Activated CD4-positive, CD25-positive, alpha-beta regulatory T cell (primary cell): ENCODE data around the gene CXCR4.

Experiments
- DNase-seq, 4 experiments: peaks; one replicate each; lab custom pipeline; 2025; lab: John Stamatoyannopoulos, UW

The CXCR4 gene

DNA sequence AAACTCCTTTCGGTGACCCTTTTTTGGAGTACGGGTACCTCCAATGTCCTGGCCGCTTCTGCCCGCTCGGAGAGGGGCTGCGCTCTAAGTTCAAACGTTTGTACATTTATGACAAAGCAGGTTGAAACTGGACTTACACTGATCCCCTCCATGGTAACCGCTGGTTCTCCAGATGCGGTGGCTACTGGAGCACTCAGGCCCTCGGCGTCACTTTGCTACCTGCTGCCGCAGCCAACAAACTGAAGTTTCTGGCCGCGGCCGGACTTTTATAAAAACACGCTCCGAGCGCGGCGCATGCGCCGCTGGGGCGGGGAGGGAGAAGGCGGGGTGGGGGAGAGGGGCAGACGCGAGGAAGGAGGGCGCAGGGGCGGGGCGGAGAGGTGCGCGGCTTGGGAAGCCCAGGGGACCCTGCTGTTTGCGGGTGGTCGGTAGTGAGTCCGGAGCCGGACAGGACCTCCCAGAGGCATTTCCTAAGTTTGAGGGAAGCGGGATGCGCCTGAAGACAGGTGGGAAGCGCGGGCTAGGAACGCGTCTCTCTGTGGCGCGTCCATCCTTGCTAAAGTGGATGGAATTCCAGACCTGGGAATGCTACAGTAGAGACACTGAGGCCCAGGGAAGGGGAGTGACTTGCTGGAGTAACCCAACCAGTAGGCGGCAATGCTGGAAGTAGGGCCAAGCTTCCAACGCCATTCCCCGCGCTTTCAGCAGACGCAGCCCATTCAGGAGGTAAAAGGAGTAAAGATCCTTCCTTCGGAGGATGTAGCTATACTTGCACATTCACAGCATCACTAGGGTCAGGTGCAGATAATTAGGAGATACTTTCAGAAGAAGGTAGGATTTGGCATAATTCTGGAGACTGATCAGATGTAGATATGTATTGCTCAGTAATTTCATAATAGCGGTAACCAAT lies at the start of gene CXCR4:
Gene CXCR4, minus strand, starts transcription at position 241 of the 910 bp plus-strand sequence. Its CDS starts 89 bp downstream, at position 152.
- DNase-seq, result peak; percentile 53 to 89 (median 80)

DNA sequence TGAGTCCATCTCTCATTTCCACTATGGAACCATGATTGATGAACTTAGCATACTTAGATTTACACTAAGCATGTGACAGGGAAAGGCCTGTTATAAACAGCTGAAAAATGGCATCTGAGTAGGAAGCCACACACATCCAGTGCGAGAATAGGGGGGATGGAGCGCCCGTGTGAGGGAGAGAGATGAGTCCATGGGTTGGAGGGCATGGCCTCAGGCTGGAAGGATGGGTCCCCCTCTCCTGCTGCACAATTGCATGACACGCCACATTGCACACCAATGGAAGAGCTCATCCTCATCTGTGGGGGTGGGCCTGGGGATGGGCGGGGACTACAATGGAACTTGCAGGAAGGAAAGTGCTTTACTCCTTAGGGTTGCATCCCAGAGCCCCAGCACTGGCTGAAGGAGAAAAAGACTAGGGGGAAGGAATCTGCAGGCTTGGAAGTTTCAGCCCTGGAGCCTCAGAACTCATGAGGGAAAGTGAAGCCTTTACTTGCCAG lies 46.4 kb upstream of the CXCR4 start:
- DNase-seq, result no peak

DNA sequence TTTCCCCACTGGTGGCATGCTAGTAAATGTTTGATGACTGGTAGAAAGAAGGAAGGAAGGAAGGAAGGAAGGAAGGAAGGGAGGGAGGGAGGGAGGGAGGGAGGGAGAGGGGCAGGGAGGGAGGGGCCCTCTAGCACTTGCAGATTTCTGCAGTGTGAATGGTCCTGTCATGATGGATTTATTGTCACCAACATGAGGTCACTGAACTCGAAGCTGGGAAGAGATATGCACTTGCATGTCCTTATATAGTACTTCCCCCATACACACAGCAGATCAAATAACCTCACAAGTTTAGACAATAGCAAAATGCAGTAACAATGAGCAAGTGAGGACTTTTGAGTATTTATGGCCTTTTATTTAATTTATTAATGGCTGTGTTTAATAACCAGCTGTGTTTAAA lies 44.5 kb upstream of the CXCR4 start:
- no peak for DNase-seq

DNA sequence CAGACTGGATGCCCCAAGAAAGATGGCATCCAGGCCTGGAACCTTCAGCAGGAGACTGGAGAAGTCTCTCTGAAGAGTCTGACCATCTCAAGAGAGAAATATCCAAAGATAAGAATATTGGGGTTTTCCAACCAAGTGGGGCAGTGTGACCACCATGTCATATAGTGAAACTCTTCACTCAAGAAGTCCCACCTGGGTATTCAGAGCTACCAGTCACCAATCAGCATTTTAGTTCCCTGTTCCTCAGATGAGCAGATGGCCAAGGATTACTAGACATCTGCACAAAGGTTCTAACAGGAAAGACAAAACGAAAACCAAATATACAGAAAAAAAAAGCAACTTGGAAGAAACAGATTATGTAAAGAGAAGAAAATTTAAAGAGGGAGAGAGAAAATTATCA lies 38.5 kb upstream of the CXCR4 start:
- DNase-seq, result no peak

DNA sequence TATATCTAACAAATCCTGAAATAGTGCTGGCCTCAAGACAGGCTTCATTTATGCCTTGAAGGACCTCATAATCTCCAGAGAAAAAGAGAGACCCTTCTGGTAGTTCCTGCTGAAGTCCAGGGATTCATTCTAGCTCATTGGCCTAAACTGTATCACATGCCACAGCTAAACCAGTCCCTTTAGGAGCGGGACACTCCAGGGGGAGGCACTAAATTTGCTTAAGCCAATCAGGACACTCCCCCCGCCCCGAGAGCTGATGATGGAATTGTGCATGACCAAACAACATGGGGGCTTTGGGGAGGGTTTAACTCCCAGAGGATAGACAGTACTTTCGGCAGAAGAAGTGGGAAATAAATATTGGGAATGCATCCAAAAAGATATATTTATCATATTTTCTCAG lies 36.4 kb upstream of the CXCR4 start:
- no peak for DNase-seq

DNA sequence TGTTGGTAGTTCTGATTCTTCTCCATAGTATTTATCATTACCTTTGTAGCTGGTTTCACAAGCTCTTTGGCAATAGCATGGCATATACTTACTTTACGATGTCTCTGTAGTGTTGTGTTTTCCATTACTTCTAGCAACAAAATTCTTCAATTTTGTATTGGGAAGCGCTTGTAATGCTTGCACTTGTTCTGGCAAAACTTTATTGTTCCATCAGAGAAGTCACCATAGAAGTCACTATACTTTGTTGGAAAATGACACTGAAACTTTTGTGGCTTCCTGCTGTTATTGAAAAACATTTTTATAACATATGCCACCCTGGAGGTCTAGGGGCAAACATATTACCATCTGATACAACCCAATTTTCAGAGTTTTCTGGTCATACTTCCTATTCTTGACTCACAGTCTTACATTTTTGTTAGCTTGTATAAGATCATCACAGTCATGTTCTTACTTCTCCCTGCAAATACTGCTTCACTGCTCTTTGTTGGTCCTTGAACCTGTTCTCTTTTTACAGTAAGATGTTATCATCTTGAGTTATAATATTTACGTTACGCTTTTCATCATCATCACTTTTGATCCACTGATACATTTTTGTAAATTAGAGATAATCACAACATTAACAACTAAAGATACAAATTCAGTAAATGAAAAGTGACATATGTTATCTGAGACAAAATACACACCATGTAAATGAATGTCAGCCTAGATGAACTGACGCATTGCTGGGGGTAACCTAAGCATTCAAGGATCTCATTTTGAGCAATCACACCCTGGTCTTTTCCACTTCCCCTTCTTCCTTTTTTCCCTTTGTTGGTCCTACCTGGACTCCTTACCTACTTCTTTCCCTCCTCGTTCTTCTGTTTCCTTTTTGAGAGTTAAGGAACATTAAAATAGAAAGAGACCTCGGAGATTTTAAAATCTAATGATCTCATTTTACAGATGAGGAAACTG lies 33.3 kb upstream of the CXCR4 start:
- no peak for DNase-seq

DNA sequence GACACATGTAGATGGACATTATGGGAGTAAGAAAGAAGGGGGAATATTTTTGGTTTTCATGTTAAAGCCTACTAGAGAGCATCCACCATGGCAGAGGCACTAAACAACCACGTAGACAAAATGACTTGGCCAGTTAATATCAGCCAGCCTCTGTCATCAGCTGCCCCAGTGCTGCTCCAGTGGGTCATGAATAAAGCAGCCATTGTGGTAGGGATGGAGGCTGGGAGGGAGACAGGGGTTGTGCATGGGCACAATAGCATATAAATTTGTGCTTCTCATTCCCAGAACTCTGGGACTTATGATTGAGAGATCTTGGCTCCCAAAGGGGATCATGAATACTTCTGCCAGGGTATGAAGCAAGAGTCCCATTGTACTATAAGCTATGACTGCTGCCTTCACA lies 31.1 kb upstream of the CXCR4 start:
- DNase-seq, result no peak

DNA sequence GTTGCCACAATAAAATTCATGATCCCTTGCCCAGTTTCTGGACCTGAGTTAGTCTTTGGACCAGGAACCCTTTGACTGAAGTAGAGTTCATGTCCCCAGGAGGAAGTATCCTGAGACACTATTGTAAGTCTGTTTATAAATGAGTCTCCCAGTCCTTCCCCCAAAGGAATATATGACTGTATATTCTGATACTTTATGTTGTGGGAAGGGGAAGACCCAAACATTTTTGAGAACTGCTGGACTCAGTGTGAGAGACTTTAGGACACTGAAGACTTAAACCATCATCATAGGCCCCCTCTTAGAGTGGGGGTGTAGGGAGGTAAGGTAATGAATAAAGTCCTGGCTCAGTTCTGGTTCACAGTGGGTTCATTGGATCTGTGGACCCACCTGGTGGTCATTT lies 28.6 kb upstream of the CXCR4 start:
- DNase-seq, result no peak

DNA sequence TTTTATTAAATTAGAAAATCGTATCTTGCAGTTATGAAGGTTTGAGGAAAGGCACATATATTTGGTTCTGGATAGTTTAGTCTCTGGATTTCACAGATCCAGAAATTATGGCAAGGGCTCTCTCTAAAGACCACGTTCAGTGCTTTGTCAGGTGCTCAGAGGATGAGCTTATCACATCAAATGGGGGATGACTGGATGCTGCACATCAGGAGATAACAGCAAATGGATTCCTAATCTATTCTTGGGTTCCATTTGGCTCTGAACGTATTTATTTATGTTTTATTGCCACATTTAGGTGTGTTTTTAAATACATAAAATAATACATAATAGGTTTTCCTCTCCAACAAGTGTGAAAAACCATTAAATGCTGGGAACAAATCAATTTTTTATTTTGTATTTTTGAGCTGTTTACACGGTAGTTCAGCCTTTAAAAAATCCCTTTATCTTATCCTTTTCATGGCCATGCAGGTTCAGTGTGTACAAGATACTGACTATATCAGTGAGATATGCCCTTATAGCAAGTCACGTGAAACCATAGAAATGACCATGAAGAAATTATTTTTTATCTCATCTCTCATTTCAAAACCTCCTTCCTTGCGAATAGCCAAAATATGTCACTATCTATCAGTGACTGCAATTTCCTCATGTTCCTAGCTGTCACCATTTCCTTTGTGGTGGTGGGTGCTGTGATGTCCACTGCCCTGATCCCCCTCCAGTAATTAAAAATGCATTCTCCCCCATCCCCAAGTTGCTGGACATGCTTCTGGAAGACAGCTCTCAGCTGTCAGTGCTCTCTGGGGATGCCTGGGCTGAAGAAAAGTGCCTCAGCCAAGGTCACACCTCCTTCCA lies 25.9 kb upstream of the CXCR4 start:
- no peak for DNase-seq

DNA sequence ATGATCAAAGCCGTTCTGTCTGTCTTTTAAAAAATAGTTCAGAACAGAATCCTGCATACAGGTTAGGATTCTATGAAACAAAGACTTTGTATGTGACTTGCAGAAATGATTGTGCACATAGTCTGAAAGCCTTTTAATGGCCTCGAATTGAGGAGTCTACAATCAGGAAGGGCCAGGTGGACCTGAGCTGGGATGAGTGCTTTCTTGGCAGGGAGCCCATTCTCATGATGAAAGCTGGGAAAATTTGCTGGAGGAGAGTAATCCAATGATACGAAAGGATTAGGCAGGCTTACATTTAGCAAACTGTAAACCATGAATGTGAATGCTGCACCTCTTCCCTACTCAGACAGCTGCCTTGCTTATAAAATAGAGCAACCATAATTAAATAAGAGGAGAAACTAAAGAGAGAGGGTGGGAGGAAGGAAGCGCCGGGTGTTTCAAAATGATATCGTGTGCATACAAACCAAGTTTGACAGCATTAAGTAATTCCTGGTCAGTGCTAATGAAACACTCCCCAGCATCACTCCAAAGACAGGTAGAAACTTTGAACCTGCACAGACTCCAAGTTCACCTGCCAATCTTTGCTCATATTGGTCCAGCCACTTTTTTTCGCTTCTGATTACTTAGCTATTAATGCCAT lies 23.7 kb upstream of the CXCR4 start:
- DNase-seq, result no peak

DNA sequence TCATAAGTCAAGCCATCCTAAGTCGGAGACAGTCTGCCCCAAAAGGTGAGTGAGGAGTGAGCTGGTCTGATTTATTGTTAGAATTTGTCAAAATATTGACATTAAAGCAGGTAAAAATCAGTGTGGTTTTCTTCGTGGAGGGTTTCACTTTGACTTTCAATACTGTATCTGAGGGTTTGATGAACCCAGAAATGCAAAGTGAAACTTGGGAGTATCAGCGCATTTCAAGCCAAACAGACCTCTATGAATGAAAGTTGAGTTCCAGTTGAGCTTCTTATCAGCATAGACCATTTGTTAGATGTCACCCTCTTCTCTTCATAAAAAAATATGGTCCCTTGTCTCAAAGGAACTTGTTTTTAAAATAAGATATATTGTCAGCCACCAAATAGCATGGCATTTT lies 21.7 kb upstream of the CXCR4 start:
- DNase-seq, result no peak

DNA sequence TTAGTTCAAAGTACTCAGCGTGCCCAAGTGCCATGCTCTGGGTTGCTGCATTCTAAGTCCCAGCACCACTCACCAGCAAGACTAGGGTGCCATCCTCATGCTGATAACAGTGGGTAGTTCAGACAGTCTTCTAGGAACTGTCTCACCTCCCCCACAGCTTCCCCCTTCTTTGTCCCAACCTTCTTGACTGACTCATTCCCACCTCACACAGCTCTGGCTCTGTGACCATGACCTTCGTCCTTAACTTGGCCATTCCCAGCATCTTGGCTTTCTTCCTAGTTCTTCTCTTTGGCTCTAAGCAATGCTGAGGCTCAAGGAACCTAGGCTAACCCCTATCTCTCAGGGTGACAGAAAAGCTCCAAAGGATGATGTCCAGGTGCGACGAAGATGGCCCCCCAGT lies 20.0 kb upstream of the CXCR4 start:
- DNase-seq, result no peak

DNA sequence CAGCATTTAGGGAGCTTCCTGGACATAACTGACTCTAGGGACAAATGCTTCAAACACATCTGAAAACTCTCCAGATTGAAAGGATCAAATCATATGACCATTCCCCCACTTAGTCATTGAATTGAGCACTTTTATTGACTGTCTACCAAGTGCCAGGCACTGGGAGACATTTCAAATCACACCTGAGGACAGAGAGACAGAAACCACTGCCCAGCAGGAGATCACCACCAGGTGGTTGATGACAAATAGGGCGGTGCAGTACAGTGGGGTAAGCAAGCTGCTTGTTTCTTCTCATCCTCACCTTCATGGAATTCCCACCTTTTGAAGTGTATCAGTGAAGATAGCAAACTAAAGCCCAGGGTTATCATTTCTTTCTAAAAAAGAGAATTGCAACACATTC lies 19.0 kb upstream of the CXCR4 start:
- DNase-seq, result no peak

DNA sequence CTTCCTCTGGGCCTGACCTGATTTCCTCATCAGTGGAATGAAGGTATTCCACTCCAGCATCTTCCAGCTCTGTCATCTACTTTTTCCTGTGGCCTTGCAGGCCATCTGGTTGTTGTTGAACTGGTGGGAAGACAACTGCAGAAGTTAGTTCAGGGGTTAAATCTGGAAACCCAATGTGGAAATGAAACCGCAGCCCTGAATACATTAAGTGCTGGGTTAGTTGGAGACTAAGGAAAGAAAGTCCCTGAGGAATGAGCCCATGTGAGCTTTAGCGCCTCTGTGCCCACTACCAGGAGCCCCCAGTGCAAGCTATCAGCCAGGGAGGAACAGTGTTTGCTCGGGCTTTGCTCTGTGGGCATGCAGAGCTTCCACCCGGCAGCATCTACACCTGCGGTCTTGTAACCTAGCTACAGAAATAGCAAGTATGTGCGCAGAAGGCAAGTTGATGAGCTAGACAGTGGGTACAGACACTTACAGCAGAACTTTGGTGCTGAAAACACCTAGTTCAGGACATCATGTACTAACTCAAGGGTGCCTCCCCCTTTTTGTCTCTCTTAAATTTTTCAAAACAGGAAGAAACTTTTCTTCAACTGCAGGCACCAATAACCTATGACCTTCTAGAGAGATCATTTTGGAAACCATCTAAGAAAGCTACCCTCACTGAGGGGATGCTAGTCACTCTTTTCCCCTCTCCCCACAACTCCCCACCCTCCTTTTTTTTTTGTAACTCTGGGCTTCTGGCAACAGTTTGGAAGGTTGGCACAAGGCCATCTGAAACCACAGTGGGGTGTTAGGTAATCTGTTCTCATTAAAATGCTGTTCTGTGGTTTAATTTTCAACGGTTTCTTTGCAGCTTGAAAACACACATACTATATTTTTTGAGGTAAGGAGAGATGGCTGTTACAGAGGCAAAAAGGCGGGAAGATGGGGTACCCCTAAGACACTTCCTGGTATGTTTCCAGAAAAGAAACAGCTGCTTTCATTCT lies 18.3 kb upstream of the CXCR4 start:
- DNase-seq, result peak in 3 of 4 experiments; percentile 14 to 62 (median 59)

DNA sequence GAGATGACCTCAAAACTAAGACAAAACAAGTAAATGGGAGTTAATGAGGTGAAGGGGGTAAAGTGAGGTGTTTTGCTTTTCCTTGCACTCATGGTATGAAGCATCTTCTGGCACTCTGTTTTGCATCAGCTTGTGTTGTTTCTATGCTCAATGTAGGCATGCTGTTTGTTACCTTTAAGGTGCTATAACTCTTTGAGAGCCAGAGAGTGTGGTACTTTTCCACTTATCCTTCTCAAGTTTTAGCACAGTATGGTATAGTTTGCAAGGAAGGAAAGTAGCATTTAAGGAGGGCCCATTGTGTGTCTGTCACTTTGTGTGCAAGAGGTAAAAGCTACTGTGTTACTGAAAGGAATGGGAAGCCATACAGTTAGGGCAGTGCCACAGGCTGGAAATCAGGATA lies 17.5 kb upstream of the CXCR4 start:
- no peak for DNase-seq

DNA sequence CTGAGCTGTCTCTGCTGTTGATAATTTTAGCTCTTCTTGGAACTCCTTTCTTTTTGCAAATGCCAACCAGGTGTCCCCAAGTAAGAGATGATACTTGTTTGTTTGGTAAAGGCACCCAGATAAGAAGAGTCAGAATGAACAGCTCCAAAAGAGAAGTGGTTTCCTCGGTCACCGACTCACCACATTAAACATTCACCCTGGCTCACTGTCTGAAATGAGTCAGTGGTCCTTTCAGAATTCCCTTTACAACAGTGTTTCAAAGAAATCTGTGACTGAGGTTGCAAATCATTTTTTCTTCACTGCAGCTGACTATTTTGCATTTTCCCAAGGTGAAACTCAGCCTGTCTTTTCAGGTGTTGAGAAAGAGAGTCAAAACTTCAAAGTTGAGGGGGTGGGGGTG lies 16.2 kb upstream of the CXCR4 start:
- no peak for DNase-seq

DNA sequence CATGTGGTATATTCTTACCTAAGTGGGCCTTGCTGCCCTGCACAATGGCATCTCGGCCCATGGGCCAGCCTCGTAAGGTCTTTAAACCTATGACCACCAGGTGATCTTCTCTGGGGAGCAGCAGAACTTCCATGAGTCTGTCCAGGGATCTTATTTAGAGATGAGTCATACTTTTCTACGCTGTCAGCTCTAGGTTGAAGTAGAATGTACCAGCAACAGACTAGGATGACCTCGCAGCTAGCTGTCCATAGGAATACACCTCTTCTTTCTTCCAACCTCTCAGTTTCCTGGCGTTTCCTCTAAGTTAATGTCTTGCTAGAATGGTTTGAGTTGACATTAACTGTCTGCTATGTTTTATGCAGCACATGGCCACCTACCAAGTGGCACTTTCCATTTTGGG lies 15.6 kb upstream of the CXCR4 start:
- DNase-seq, result no peak

DNA sequence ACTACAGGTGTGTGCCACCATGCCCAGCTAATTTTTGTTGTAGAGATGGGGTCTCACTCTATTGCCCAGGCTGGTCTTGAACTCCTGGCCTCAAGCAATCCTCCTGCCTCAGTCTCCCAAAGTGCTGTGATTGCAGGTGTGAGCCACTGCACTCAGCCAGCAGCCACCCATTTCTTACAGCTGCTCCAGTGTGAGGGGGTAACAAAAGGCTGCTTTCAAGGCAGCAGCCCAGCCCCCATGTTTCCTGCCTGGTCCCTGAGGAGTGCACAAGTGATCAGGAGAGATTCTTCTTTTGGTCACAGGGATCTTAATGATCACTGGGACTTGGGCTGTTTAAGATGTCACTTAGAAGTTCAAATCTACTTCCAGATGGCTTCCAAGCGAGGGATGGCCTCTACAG lies 15.2 kb upstream of the CXCR4 start:
- DNase-seq, result no peak

DNA sequence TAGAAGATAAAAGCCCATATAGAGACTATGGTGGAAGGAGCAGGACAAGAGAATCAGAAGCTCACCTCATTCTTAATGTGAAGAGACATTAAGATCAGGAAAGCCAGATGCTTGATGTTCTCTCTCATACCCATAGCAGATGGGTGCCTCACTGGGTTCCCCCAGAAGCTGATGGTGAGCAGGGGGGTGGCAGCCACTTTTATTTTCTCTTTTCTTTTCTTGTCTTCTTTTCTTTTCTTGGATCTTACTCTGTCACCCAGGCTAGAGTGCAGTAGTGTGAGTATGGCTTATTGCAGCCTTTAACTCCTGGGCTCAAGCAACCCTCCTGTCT lies 14.8 kb upstream of the CXCR4 start:
- DNase-seq, result no peak
